GM23248 (cell line): Measurements from ENCODE around the gene ZNF850. TPM values are rescaled to one million over a fixed set of nuclear protein-coding genes. Genes with fewer than 3 reads are reported as not detected.

Source experiments
- DNase-seq: peaks from one replicate; pipeline ENCODE4 v3.0.0-alpha.2; 2015
- H2AFZ ChIP-seq: fragments of 200-600 bp; sonication (generic); 2 replicates; pipeline ENCODE4 v1.6.1; 2016; ENCODE audit warnings: antibody characterized with exemption
- H3F3A ChIP-seq: fragments of 200-600 bp; sonication (generic); 2 replicates; pipeline ENCODE4 v1.6.1; 2016; ENCODE audit warnings: mild to moderate bottlenecking, antibody characterized with exemption, mixed run types; ENCODE audit not compliant: insufficient read depth
- H3K27ac ChIP-seq: fragments of 200-600 bp; sonication (generic); 2 replicates; pipeline ENCODE4 v1.5.1; 2016; ENCODE audit warnings: mild to moderate bottlenecking
- H3K27me3 ChIP-seq: fragments of 200-600 bp; sonication (generic); replicated peaks from 2 replicates; pipeline ENCODE4 v1.6.1; 2016; ENCODE audit warnings: mild to moderate bottlenecking; ENCODE audit not compliant: insufficient read depth
- H3K36me3 ChIP-seq: fragments of 200-600 bp; sonication (generic); 2 replicates; pipeline ENCODE4 v1.6.1; 2016; ENCODE audit warnings: low read depth, mild to moderate bottlenecking
- H3K4me1 ChIP-seq: fragments of 200-600 bp; sonication (generic); 2 replicates; pipeline ENCODE4 v1.6.1; 2016; ENCODE audit warnings: mild to moderate bottlenecking; ENCODE audit not compliant: insufficient read depth
- H3K4me2 ChIP-seq: fragments of 200-600 bp; sonication (generic); one replicate; pipeline ENCODE4 v1.6.1; 2016; ENCODE audit warnings: mild to moderate bottlenecking; ENCODE audit not compliant: unreplicated experiment
- H3K4me3 ChIP-seq: fragments of 200-600 bp; sonication (generic); 2 replicates; pipeline ENCODE4 v1.5.1; 2016; ENCODE audit warnings: mild to moderate bottlenecking
- H3K79me2 ChIP-seq: fragments of 200-600 bp; sonication (generic); 2 replicates; pipeline ENCODE4 v1.6.1; 2016; ENCODE audit warnings: mild to moderate bottlenecking; ENCODE audit not compliant: insufficient read depth
- H3K9ac ChIP-seq: fragments of 200-600 bp; sonication (generic); 2 replicates; pipeline ENCODE4 v1.6.1; 2016; ENCODE audit warnings: mild to moderate bottlenecking
- H3K9me2 ChIP-seq: fragments of 200-600 bp; sonication (generic); 2 replicates; pipeline ENCODE4 v1.6.1; 2016; ENCODE audit warnings: mixed run types, mild to moderate bottlenecking, moderate library complexity; ENCODE audit not compliant: insufficient read depth
- H3K9me3 ChIP-seq: fragments of 200-600 bp; sonication (generic); one replicate; pipeline ENCODE4 v1.6.1; 2017; ENCODE audit warnings: low read depth
- H4K20me1 ChIP-seq: fragments of 200-600 bp; sonication (generic); 2 replicates; pipeline ENCODE4 v1.6.0; 2016; ENCODE audit not compliant: insufficient read depth
- EZH2 ChIP-seq: fragments of 200-600 bp; sonication (generic); IDR thresholded peaks from 2 replicates; pipeline ENCODE4 v1.6.1; 2018; ENCODE audit warnings: antibody characterized with exemption, mild to moderate bottlenecking; ENCODE audit not compliant: insufficient read depth, poor library complexity, severe bottlenecking
- EZH2phosphoT487 ChIP-seq: fragments of 200-600 bp; sonication (generic); IDR thresholded peaks from 2 replicates; pipeline ENCODE4 v1.6.1; 2018; ENCODE audit warnings: antibody characterized with exemption, moderate library complexity, mild to moderate bottlenecking, low read depth; ENCODE audit not compliant: insufficient read depth
- WGBS, 2 experiments: methylation state at CpG; one replicate each; pipeline ENCODE4 v1.1.6; 2015 to 2017; ENCODE audit warnings: low lambda C conversion rate in 2 of 2, low coverage in 1 of 2; ENCODE audit errors: missing lambda C conversion rate in 2 of 2; 5-methylcytosine and 5-hydroxymethylcytosine counted together
- in situ Hi-C: fragments of 300-500 bp; cut with MboI; formaldehyde crosslinking; loops from 2 replicates; pipeline ENCODE4 v1.15.0; 2020
- polyA plus RNA-seq: library from polyadenylated mRNA; unstranded; fragments of >200 nt; fragmentation: Nextera tagmentation; extraction: Ambion mirVana; gene quantifications from 2 replicates; pipeline ENCODE4 v1.2.1, GENCODE V29; 2016
- total RNA-seq: library from RNA; depleted of rRNA; stranded (reverse); fragments of >200 nt; shearing (Covaris generic); gene quantifications from 2 replicates; pipeline ENCODE4 v1.2.3, GENCODE V29; 2014; rRNA removed

Gene ZNF850
- total and polyA plus RNA-seq, 2 experiments from 2014 or later: 0.75 to 1.2 TPM

GRCh38 chr19:36674201-36674600, 98.4 kb downstream of the ZNF850 start:
- Histone ChIP-seq H3K9me2 (no peaks in the 10 kb centered on the region), H3K4me1 (no peaks in the 10 kb centered on the region), H3K36me3 (peaks cover 7% of the 10 kb centered on the region; the same call in 1 of the 2 replicates), H3K4me3 (no peak overlapping the region), H3K79me2 (peaks cover 32% of the 10 kb centered on the region), H3K27me3 (no peaks in the 10 kb centered on the region), H3K27ac (no peak overlapping the region), H4K20me1 (no peaks in the 10 kb centered on the region), H3K9ac (no peak overlapping the region), H3K4me2 (no peak overlapping the region), H3K9me3 (no peaks in the 10 kb centered on the region), H2AFZ (no peak overlapping the region), H3F3A (no peaks in the 10 kb centered on the region)
- no peak for TF ChIP-seq EZH2phosphoT487
- no peak for TF ChIP-seq EZH2
- no peak for DNase-seq
- WGBS, 2 experiments: 71 to 88% methylated on average over 2 of the region's 2 CpGs
- in situ Hi-C loops: no loop called here

DNA sequence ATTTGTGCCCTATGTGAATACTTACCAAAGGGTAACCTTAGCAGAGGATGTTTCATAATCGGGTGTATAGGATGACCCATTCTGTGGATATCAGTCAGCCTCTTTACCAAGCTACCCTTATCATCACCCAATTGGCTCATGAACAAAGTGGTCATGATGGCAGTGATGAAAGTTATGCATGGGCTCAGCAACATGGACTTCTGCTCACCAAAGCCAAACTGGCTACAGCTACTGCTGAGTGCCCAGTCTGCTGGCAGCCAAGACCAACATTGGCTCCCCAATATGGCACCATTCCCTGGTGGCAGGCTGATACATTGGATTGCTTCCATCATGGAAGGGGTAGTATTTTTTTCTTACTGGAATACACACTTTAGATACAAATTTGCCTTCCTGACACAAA, 100.2 kb downstream of the ZNF850 start:
- H3K9me2 ChIP-seq: no peaks in the 10 kb centered on the region
- H3K4me2 ChIP-seq: no peak overlapping the region
- in situ Hi-C loops: no loop called here
- H2AFZ ChIP-seq: no peak overlapping the region
- 93 to 97% methylated on average over 1 of the region's 1 CpG for WGBS, 2 experiments
- no peaks in the 10 kb centered on the region for H3K9me3 ChIP-seq
- H3K79me2 ChIP-seq: peaks cover 47% of the 10 kb centered on the region
- H3K36me3 ChIP-seq: no peaks in the 10 kb centered on the region
- H3K4me3 ChIP-seq: no peak overlapping the region
- no peaks in the 10 kb centered on the region for H4K20me1 ChIP-seq
- TF ChIP-seq EZH2: no peak
- no peak for TF ChIP-seq EZH2phosphoT487
- no peak for DNase-seq
- H3K27me3 ChIP-seq: no peaks in the 10 kb centered on the region
- no peak overlapping the region for H3K27ac ChIP-seq
- H3K4me1 ChIP-seq: no peaks in the 10 kb centered on the region
- no peaks in the 10 kb centered on the region for H3F3A ChIP-seq
- H3K9ac ChIP-seq: no peak overlapping the region

GRCh38 chr19:36668646-36669045, 104.0 kb downstream of the ZNF850 start:
- H3K9ac ChIP-seq: no peak overlapping the region
- no peak overlapping the region for H2AFZ ChIP-seq
- no peaks in the 10 kb centered on the region for H4K20me1 ChIP-seq
- H3K36me3 ChIP-seq: peaks cover 6% of the 10 kb centered on the region
- DNase-seq: no peak
- no peaks in the 10 kb centered on the region for H3K9me2 ChIP-seq
- no peak overlapping the region for H3K4me2 ChIP-seq
- no peaks in the 10 kb centered on the region for H3K9me3 ChIP-seq
- in situ Hi-C loops: no loop called here
- 72 to 79% methylated on average over 2 of the region's 2 CpGs for WGBS, 2 experiments
- peaks cover 54% of the 10 kb centered on the region for H3K79me2 ChIP-seq
- H3K4me1 ChIP-seq: no peaks in the 10 kb centered on the region
- H3K27me3 ChIP-seq: no peaks in the 10 kb centered on the region
- H3F3A ChIP-seq: no peaks in the 10 kb centered on the region
- no peak overlapping the region for H3K4me3 ChIP-seq
- TF ChIP-seq EZH2 (no peak), EZH2phosphoT487 (no peak)
- H3K27ac ChIP-seq: no peak overlapping the region

GRCh38 chr19:36665832-36666231, 106.8 kb downstream of the ZNF850 start:
- DNase-seq: no peak

More at GRCh38 chr19:36665832-36666231, 106.8 kb downstream of the ZNF850 start:
- H3K9me3 ChIP-seq: no peaks in the 10 kb centered on the region
- peak overlapping the region; percentile 100 for H2AFZ ChIP-seq
- H3K9me2 ChIP-seq: no peaks in the 10 kb centered on the region
- peak overlapping the region; percentile 100 for H3K4me3 ChIP-seq
- H3K27me3 ChIP-seq: no peaks in the 10 kb centered on the region
- no peaks in the 10 kb centered on the region for H3F3A ChIP-seq
- H3K4me1 ChIP-seq: no peaks in the 10 kb centered on the region
- 70 to 78% methylated on average over 7 to 14 of the region's 14 CpGs for WGBS, 2 experiments
- peak overlapping the region; percentile 95 for H3K9ac ChIP-seq
- no peak overlapping the region for H3K27ac ChIP-seq
- H4K20me1 ChIP-seq: no peaks in the 10 kb centered on the region
- in situ Hi-C loops: no loop called here
- peaks cover 22% of the 10 kb centered on the region for H3K36me3 ChIP-seq
- peak overlapping the region; percentile 82 for H3K4me2 ChIP-seq
- TF ChIP-seq EZH2phosphoT487 (no peak), EZH2 (no peak)
- peaks cover 53% of the 10 kb centered on the region for H3K79me2 ChIP-seq

Other genes with a start within 250 kb of the ZNF850 start
- gene ZNF260, start 244.5 kb downstream of the ZNF850 start, total RNA-seq: 11.9 and 12.9 TPM in 2 replicates
- 13.2 and 13.6 TPM in 2 replicates for gene ZNF260, start 244.5 kb downstream of the ZNF850 start, polyA plus RNA-seq
- 8.5 and 15.0 TPM in 2 replicates for gene ZNF529, start 199.5 kb downstream of the ZNF850 start, total RNA-seq
- gene ZNF529, start 199.5 kb downstream of the ZNF850 start, polyA plus RNA-seq: 6.1 and 6.3 TPM in 2 replicates
- 7.1 and 11.1 TPM in 2 replicates for gene ZNF382, start 167.5 kb downstream of the ZNF850 start, total RNA-seq
- 4.8 and 5.3 TPM in 2 replicates for gene ZNF382, start 167.5 kb downstream of the ZNF850 start, polyA plus RNA-seq
- 5.6 and 19.9 TPM in 2 replicates for gene ZNF461, start 106.0 kb downstream of the ZNF850 start, total RNA-seq
- 4.5 and 4.7 TPM in 2 replicates for gene ZNF461, start 106.0 kb downstream of the ZNF850 start, polyA plus RNA-seq
- gene ZNF567, start 85.2 kb downstream of the ZNF850 start, total RNA-seq: 3.2 and 5.7 TPM in 2 replicates
- gene ZNF567, start 85.2 kb downstream of the ZNF850 start, polyA plus RNA-seq: 5.2 and 6.1 TPM in 2 replicates
- 6.1 and 6.3 TPM in 2 replicates for gene ZNF790, start 65.6 kb upstream of the ZNF850 start, total RNA-seq
- gene ZNF790, start 65.6 kb upstream of the ZNF850 start, polyA plus RNA-seq: 4.1 and 4.2 TPM in 2 replicates
- gene ZNF345, start 78.1 kb upstream of the ZNF850 start, total RNA-seq: 1.7 and 5.7 TPM in 2 replicates
- gene ZNF345, start 78.1 kb upstream of the ZNF850 start, polyA plus RNA-seq: 3.2 and 4.6 TPM in 2 replicates
- 2.3 and 4.2 TPM in 2 replicates for gene ZNF829, start 143.5 kb upstream of the ZNF850 start, total RNA-seq
- 2.2 and 2.4 TPM in 2 replicates for gene ZNF829, start 143.5 kb upstream of the ZNF850 start, polyA plus RNA-seq
- 13.9 and 20.5 TPM in 2 replicates for gene ZNF568, start 143.5 kb upstream of the ZNF850 start, total RNA-seq
- gene ZNF568, start 143.5 kb upstream of the ZNF850 start, polyA plus RNA-seq: 10.6 and 11.6 TPM in 2 replicates